ENCODE results near the gene FAM184A. TPM values are rescaled to one million over a fixed set of nuclear protein-coding genes. Genes with fewer than 3 reads are reported as not detected.

Gene FAM184A
- total RNA-seq, 1 donor from 2014 or later = 3.1 TPM

DNA sequence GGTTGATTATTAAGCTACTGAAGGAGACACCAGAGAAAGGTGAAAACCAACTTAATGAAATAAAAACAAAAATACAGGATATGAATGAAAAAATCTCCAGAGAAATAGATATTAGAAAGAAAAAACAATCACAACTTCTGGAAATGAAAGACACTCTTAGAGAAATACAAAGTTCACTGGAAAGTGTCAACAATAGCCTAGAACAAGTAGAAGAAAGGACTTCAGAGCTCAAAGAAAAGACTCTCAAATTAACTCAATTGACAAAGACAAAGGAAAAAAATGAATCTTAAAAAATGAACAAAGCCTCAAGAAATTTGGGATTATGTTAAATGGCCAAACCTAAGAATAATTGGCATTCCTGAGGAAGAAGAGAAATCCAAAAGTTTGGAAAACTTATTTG lies 133.2 kb downstream of the FAM184A start:
- Histone ChIP-seq H3K9me3 (peaks cover 14 to 54% of the 10 kb centered on the region in 2 donors), H3K27ac (no peak overlapping the region), H3K4me1 (no peaks in the 10 kb centered on the region), H3K36me3 (no peaks in the 10 kb centered on the region), H3K4me3 (no peak overlapping the region), H3K27me3 (no peaks in the 10 kb centered on the region)
- TF ChIP-seq CTCF (IDR thresholded peaks at IDR 0.05) = no peak
- DNase-seq (ENCODE audit: low spot score in 2 of 2) = no peak
- intact Hi-C loops (cut with DNase I) = no loop called here

DNA sequence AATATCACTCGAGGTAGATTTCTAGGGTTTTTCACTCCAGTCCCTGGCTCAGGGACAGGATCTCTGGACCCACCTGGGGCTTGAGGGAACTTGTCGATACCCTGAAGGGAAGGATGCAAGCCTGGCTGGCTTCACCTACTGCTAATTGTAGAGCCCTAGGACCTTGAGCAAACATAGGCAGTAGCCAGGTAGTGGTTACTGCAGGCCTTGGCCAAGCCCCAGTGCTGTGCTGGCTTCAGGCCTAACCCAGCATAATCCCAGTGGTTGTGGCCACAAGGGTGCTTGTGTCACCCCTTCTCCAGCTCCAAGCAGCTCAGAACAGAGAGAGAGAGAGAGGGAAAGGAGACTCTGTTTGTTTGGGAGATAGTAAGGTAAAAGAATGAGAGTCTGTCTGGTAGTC lies 137.7 kb downstream of the FAM184A start:
- Histone ChIP-seq H3K4me3 (no peak overlapping the region), H3K36me3 (no peaks in the 10 kb centered on the region), H3K27me3 (no peaks in the 10 kb centered on the region), H3K27ac (no peak overlapping the region), H3K9me3 (peaks cover 9 to 21% of the 10 kb centered on the region in 2 donors), H3K4me1 (peaks cover 0 to 1% of the 10 kb centered on the region in 2 donors)
- intact Hi-C loops (cut with DNase I) = no loop called here
- DNase-seq (ENCODE audit: low spot score in 2 of 2) = no peak
- no peak for TF ChIP-seq CTCF (IDR thresholded peaks at IDR 0.05)

- H3K36me3 ChIP-seq = no peaks in the 10 kb centered on the region
- DNase-seq (ENCODE audit: low spot score in 2 of 2) = no peak
- H3K4me1 ChIP-seq = peaks cover 0 to 3% of the 10 kb centered on the region in 2 donors
- TF ChIP-seq CTCF (IDR thresholded peaks at IDR 0.05) = no peak
- no peaks in the 10 kb centered on the region for H3K27me3 ChIP-seq
- H3K27ac ChIP-seq = no peak overlapping the region
- peaks cover 3 to 11% of the 10 kb centered on the region in 2 donors for H3K9me3 ChIP-seq
- H3K4me3 ChIP-seq = no peak overlapping the region
- intact Hi-C loops (cut with DNase I) = loop anchor here (10.0 kb wide), 1 partner anchor 415 kb away; no protein-coding TSS in a partner anchor
Measured at GRCh38 chr6:118939683-118940082, 138.8 kb downstream of the FAM184A start.

- Histone ChIP-seq H3K36me3 (no peaks in the 10 kb centered on the region), H3K4me1 (peaks cover 0 to 3% of the 10 kb centered on the region in 2 donors), H3K4me3 (no peak overlapping the region), H3K27me3 (no peaks in the 10 kb centered on the region), H3K9me3 (no peaks in the 10 kb centered on the region), H3K27ac (peak overlapping the region in 1 of 2 donors; percentile 88)
- DNase-seq (ENCODE audit: low spot score in 2 of 2) = no peak
- no peak for TF ChIP-seq CTCF (IDR thresholded peaks at IDR 0.05)
- intact Hi-C loops (cut with DNase I) = loop anchor here (2.0 to 10.0 kb wide), 2 partner anchors 143 to 419 kb away; partner anchors contain the start of gene FAM184A
Measured at GRCh38 chr6:118935978-118936703, 142.3 kb downstream of the FAM184A start.

DNA sequence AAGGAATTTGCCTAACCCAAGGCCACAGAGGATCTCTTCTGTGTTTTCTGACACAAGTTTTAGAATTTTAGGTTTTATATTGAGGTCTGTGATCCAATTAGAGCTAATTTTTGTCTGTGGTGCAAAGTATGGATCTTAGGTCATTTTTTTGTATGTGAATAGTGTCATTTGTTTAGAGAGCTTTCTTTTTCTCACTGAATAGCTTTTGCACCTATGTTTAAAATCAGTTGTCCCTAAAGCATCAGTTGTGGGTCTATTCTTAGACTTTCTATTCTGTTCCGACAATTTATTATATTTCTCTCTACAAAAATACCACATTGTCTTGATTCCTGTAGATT lies 143.2 kb downstream of the FAM184A start:
- intact Hi-C loops (cut with DNase I) = loop anchor here (2.0 to 10.0 kb wide), 2 partner anchors 144 to 420 kb away; partner anchors contain the start of gene FAM184A
- Histone ChIP-seq H3K4me3 (peak overlapping the region; percentile 75 to 97), H3K9me3 (no peaks in the 10 kb centered on the region), H3K4me1 (peaks cover 0 to 3% of the 10 kb centered on the region in 2 donors), H3K27ac (peak overlapping the region; percentile 88 to 95), H3K27me3 (no peaks in the 10 kb centered on the region), H3K36me3 (peaks cover 0 to 5% of the 10 kb centered on the region in 2 donors)
- no peak for TF ChIP-seq CTCF (IDR thresholded peaks at IDR 0.05)
- no peak for DNase-seq (ENCODE audit: low spot score in 2 of 2)
